GM12891 (cell line): ENCODE measurements around the gene GABRR3.

Source experiments
- POLR2A ChIP-seq: IDR thresholded peaks from 2 replicates; pipeline ENCODE4 v1.6.1; 2011; ENCODE audit warnings: low read depth, low read length, control low read depth
- POLR2AphosphoS5 ChIP-seq: IDR thresholded peaks from 2 replicates; pipeline ENCODE4 v1.6.1; 2011; ENCODE audit warnings: low read depth, low read length, control low read depth
- SPI1 ChIP-seq: IDR thresholded peaks from 2 replicates; pipeline ENCODE4 v1.6.1; 2011; ENCODE audit warnings: low read depth, low read length, control low read depth
- TAF1 ChIP-seq: IDR thresholded peaks from 2 replicates; pipeline ENCODE4 v1.6.1; 2011; ENCODE audit warnings: low read depth, low read length, control low read depth

GRCh38 chr3:98005438-98005837 lies 29.7 kb downstream of the GABRR3 start:
- no peak for TF ChIP-seq POLR2A
- no peak for TF ChIP-seq POLR2AphosphoS5
- no peak for TF ChIP-seq SPI1
- TF ChIP-seq TAF1: no peak
